Activated T-helper 1 cell treated with anti-CD3 and anti-CD28 coated beads, Interleukin-2, amount 50 U/mL, for 16 hours (primary cell): ENCODE measurements around the gene ATRN.
"Not testable (repeated sequence)": the region's sequence is repeated elsewhere in the genome, so short reads cannot be mapped to it uniquely, and the experiment has no call there.

Experiments
- DNase-seq, 2 donors: peaks; one replicate each; pipeline ENCODE4 v3.0.0-alpha.2; 2020; ENCODE audit warnings: low read depth in 1 of 2, low spot score in 1 of 2

ATRN gene

DNA sequence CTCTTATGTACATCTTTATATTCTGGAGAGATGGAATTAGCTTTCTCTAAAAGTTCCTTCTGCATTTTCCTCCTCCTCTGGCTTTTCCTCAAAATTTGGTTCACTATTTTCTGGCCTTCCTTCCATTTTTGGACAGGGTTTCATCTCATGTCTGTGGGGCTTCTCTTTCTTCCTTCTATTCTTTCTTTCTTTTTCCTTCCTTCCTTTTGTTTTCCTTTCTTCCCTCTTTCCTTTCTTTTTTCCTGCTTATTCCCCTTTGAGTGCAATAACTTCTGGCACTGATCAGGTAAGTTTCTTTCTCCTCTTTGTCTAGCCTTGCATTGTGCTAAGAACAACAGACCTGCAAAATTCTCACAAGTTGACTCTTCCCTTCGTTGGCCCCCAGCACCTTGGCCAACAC is 5.5 kb upstream of the ATRN start:
- DNase-seq = no peak

DNA sequence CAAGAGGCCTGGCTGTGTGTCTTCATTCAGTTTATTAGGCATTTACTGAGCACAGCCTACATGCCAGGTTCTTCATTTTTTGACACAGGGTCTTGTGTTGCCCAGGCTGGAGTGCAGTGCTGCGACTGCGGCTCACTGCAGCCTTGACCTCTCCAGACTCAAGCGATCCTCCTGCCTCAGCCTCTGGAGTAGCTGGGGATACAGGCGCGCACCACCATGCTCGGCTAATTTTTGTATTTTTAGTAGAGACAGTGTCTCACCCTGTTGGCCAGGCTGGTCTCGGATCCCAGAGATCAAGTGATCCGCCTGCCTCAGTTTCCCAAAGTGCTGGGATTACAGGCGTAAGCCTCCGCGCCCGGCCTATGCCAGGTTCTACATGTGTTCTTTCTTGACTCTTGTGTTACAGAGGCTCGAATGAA is 601 bp upstream of the ATRN start:
- DNase-seq = no peak

- no peak for DNase-seq
Observed at GRCh38 chr20:3471397-3472021, 691 bp downstream of the ATRN start.

- DNase-seq = no peak
Observed at GRCh38 chr20:3472105-3472504, 1.3 kb downstream of the ATRN start.

GRCh38 chr20:3473324-3473723 is 2.5 kb downstream of the ATRN start:
- DNase-seq = no peak

GRCh38 chr20:3473944-3474343 is 3.1 kb downstream of the ATRN start:
- DNase-seq = no peak

GRCh38 chr20:3477003-3477860 is 6.4 kb downstream of the ATRN start:
- DNase-seq = not testable (repeated sequence)

DNA sequence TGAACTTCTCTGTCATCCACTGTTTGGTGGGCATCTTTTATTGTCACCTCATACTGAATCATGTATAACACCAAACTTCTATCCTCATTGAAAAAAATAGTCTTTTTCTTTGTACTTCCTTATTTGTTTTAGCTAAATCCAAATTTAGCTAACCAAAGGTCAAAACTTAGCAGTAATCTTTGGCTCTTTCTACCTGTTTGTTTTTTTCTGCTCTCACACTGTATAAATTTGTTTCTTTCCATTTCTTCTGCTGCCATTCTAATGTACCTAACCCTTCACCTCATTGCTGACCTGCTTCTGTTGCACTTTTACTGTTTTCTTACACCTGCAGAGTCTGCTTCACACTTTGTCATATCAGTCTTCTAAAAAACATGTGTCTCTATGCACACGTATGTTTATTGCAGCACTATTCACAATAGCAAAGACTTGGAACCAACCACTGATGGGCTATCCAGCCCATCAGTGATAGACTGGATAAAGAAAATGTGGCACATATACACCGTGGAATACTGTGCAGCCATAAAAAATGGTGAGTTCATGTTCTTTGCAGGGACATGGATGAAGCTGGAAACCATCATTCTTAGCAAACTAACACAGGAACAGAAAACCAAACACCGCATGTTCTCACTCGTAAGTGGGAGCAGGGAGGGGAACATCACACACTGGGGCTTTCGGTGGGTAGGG is 7.2 kb downstream of the ATRN start:
- no peak for DNase-seq

DNA sequence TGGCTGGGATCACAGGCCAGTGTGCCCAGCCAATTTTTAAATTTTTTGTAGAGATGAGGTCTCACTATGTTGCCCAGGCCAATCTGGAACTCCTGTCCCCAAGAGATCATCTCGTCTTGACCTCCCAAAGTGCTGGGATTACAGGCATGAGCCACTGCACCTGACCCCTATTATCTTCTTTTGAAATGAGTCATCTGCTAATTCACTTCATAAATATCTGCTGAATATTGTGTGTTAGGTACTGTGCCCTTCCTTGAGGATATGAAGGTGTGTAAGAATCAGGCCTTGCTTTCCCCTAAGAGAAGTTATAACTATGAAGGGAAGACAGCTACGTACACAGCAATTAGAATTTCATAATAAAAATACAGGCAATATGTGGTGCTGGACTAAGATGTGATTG is 8.2 kb downstream of the ATRN start:
- no peak for DNase-seq

- DNase-seq = no peak
Observed at GRCh38 chr20:3479759-3480615, 9.2 kb downstream of the ATRN start.

- DNase-seq = no peak
Observed at GRCh38 chr20:3483309-3483708, 12.5 kb downstream of the ATRN start.

DNA sequence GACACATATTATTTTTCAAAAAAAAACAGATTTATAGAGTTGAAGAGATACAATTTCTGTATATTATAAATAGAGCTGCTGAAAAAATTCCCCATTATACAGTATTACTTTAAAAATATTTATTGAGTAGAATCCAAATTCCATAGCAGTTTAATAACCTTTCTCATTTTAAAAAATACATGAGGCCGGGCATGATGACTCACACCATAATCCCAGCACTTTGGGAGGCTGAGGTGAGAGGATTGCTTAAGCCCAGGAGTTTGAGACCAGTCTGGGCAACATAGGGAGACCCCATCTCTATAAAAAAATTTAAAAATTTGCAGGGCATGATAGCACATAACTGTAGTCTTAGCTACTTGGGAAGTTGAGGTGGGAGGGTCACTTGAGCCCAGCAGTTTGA is 13.0 kb downstream of the ATRN start:
- no peak for DNase-seq

- DNase-seq = no peak
Observed at GRCh38 chr20:3485913-3486312, 15.1 kb downstream of the ATRN start.

GRCh38 chr20:3486850-3487249 is 16.0 kb downstream of the ATRN start:
- DNase-seq = no peak

GRCh38 chr20:3492669-3493068 is 21.9 kb downstream of the ATRN start:
- DNase-seq = no peak

DNA sequence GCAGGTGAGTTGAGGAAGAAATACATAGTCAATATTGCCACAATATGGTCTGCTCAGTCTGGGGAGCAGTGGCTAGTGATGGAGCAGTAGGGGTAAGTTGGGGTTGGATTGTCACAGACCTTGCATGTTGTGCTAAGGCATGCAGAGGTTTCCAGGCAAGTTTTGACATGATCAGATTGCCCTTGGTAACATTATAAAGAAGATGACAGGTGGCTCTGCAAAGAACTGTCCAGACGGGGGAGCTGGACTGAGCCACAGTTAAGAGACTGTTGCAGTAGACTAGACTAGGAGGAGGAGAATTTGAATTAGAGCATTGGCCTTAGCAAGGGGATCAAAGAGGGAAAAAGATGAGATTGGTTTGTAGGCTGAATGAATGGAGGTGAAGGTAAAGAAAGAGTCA is 23.4 kb downstream of the ATRN start:
- no peak for DNase-seq

DNA sequence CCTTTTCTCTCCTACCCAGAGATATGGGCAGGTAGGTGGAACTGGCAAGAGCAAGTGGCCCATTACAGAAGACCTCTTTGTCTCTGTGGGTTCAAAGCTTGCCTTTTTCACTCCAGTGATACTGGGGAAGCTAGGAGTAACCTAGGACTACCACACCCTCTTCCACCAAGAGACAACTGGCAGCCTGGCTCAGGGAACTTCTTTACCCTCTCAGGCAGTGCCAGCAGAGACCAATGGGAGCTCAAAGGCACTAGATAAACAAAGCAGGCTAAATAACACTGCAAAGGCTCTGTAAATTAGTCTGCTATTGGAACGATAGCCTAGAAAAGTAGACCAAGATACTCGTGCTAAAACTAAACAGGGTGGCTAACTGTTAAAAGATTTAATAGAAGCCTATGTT is 32.1 kb downstream of the ATRN start:
- DNase-seq = no peak

DNA sequence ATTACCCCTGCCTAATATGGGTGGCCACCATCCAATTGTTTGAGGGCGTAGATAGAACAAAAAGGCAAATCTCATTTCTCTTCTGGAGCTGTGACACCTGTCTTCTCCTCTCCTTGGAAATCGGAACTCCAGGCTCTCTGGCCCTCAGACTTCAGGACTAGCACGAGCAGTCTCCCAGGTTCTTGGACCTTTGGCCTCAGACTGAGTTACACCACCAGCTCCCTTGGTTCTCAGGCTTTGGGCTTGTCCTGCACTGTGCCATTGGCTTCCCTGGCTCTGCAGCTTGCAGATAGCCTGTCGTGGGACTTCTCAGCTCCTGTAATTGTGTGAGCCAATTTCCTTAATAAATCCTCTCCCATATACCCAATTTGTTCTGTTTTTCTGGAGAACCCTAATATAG is 34.3 kb downstream of the ATRN start:
- no peak for DNase-seq

DNA sequence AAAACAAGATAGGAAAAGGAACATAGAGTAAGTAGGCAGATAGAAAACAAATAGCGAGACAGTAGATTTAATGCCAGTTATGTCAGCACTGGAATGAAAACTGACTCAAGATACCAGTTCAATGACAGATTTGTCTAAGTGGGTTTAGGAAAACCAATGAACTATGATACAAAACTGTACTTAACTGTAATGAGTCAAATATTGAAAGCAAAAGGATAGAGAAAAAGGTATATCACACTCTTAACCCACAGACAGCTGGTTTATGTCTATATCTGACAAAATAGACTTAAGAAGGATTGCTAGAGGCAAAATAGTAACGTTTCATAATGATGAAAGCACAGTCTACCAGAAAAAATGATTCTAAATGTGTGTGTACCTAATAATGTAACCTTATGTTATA is 38.2 kb downstream of the ATRN start:
- no peak for DNase-seq

- no peak for DNase-seq
Observed at GRCh38 chr20:3510110-3510509, 39.3 kb downstream of the ATRN start.

GRCh38 chr20:3512239-3512638 is 41.4 kb downstream of the ATRN start:
- not testable (repeated sequence) for DNase-seq
